Activated CD4-positive, alpha-beta T cell treated with anti-CD3 and anti-CD28 coated beads, Interleukin-2, Interleukin-4, amounts not matched to agents 100 ng/mL and 50 ng/mL, durations not matched to agents 16 hours and 8 hours (primary cell): ENCODE results near the gene CEP131.
"Not testable (repeated sequence)": the region's sequence is repeated elsewhere in the genome, so short reads cannot be mapped to it uniquely, and the experiment has no call there.

Experiments used
- DNase-seq: peaks from one replicate; pipeline ENCODE4 v3.0.0-alpha.2; 2020; ENCODE audit warnings: low spot score

The CEP131 gene

GRCh38 chr17:81165246-81166032 lies 57.3 kb downstream of the CEP131 start, which contains the start of gene PVALEF:
Gene PVALEF (plus strand): TSS chr17:81165507. CDS start chr17:81181227, 15,720 bp downstream.
- no peak for DNase-seq

- no peak for DNase-seq
Measured at GRCh38 chr17:81164371-81165245, 58.2 kb downstream of the CEP131 start.

GRCh38 chr17:81163703-81164370 lies 58.9 kb downstream of the CEP131 start:
- no peak for DNase-seq

- no peak for DNase-seq
Measured at GRCh38 chr17:81163051-81163695, 59.6 kb downstream of the CEP131 start.

- no peak for DNase-seq
Measured at GRCh38 chr17:81162491-81162890, 60.3 kb downstream of the CEP131 start.

GRCh38 chr17:81161972-81162371 lies 60.8 kb downstream of the CEP131 start:
- no peak for DNase-seq

- DNase-seq = no peak
Measured at GRCh38 chr17:81161536-81161935, 61.2 kb downstream of the CEP131 start.

GRCh38 chr17:81160747-81161453 lies 61.9 kb downstream of the CEP131 start:
- no peak for DNase-seq

- DNase-seq = no peak
Measured at GRCh38 chr17:81160306-81160705, 62.5 kb downstream of the CEP131 start.

GRCh38 chr17:81159611-81160265 lies 63.0 kb downstream of the CEP131 start:
- no peak for DNase-seq

- DNase-seq = no peak
Measured at GRCh38 chr17:81158688-81159590, 63.8 kb downstream of the CEP131 start.

GRCh38 chr17:81157848-81158687 lies 64.7 kb downstream of the CEP131 start:
- DNase-seq = no peak

GRCh38 chr17:81156866-81157805 lies 65.6 kb downstream of the CEP131 start:
- no peak for DNase-seq

- no peak for DNase-seq
Measured at GRCh38 chr17:81154961-81155360, 67.8 kb downstream of the CEP131 start.

- DNase-seq = not testable (repeated sequence)
Measured at GRCh38 chr17:81154016-81154415, 68.7 kb downstream of the CEP131 start.

GRCh38 chr17:81153340-81153803 lies 69.4 kb downstream of the CEP131 start:
- DNase-seq = no peak

- DNase-seq = no peak
Measured at GRCh38 chr17:81152288-81152828, 70.4 kb downstream of the CEP131 start.
